ENCODE measurements around the gene MAN2B2.

DNA sequence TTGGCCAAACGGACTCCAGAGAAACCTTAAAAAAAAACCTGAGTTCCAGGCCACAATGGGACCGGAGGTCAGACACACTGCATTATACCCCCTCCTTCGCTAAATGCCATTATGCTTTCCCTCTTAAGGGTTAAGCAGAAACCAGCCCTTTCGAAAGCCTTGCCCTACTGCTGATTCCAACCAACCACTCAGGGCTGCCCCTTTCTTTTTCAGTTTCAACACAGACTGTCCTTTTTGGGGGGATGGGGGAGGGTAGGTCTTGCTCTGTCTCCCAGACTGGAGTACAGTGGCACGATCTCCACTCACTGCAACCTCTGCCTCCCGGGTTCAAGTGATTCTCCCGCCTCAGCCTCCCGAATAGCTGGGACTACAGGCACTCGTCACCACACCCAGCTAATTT lies 49.5 kb upstream of the MAN2B2 start:
- TF ChIP-seq, protein P1, sequence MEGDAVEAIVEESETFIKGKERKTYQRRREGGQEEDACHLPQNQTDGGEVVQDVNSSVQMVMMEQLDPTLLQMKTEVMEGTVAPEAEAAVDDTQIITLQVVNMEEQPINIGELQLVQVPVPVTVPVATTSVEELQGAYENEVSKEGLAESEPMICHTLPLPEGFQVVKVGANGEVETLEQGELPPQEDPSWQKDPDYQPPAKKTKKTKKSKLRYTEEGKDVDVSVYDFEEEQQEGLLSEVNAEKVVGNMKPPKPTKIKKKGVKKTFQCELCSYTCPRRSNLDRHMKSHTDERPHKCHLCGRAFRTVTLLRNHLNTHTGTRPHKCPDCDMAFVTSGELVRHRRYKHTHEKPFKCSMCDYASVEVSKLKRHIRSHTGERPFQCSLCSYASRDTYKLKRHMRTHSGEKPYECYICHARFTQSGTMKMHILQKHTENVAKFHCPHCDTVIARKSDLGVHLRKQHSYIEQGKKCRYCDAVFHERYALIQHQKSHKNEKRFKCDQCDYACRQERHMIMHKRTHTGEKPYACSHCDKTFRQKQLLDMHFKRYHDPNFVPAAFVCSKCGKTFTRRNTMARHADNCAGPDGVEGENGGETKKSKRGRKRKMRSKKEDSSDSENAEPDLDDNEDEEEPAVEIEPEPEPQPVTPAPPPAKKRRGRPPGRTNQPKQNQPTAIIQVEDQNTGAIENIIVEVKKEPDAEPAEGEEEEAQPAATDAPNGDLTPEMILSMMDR (conservative IDR thresholded peaks at IDR 0.05), result no peak
- TF ChIP-seq EZH2 (IDR thresholded peaks at IDR 0.05; ENCODE audit: low read depth), result no peak

Data from PC-9 (cell line).